GM12864 (cell line): Measurements from ENCODE around the gene SPTBN2.
A peak's percentile ranks its signal among the peaks of the same experiment; 100 is the strongest.

ENCODE experiments used
- DNase-seq: peaks from one replicate; pipeline ENCODE4 v3.0.0-alpha.2; 2011; ENCODE audit warnings: low read depth
- H3K4me3 ChIP-seq: 2 replicates; pipeline ENCODE4 v1.5.1; 2011; ENCODE audit warnings: mild to moderate bottlenecking, low read depth, low read length, control low read depth
- TF ChIP-seq, protein P1 (sequence below): IDR thresholded peaks from 2 replicates; pipeline ENCODE4 v1.5.1; 2011; ENCODE audit warnings: low read depth, mild to moderate bottlenecking, moderate library complexity, low read length, control low read depth, inconsistent platforms; ENCODE audit errors: missing control alignments

The SPTBN2 gene

DNA sequence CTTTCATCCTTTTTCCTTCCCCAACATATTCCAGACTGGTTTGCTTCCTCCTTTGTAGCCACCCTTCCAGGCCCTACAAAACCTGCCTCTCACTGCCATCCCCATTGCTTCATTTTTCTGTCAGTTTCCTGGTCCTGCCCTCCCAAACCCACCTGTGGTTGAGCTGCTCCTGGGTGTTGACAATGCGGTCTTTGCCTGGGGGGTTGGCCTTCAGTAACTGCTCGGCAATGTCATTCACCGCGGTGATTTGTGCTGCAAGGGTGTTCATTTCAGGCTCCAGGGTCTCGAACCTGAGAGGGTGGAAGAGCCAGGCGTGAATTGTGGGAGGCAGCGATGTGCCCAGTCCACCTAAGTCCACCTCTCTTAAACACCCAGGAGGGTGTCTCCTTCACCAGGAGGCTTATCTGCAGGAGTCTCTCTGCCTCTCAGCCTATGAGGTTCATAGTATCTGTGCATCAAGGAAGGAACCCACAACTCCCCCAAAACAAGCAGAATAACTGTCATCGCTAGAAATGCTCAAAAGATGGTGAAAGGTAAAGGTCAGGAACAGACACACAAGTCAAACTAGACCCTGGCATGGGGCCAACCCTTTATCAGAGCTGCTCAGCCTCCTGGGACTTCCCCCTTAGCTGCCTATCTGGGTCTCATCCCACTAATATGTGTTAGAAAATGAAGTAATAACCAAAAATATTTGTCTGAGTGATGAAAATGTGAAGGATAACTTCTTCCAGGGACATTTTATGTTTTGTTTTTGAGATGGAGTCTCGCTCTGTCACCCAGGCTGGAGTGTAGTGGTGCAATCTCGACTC, 27.4 kb downstream of the SPTBN2 start:
- DNase-seq = no peak
- no peak overlapping the region for H3K4me3 ChIP-seq
- TF ChIP-seq, protein P1, sequence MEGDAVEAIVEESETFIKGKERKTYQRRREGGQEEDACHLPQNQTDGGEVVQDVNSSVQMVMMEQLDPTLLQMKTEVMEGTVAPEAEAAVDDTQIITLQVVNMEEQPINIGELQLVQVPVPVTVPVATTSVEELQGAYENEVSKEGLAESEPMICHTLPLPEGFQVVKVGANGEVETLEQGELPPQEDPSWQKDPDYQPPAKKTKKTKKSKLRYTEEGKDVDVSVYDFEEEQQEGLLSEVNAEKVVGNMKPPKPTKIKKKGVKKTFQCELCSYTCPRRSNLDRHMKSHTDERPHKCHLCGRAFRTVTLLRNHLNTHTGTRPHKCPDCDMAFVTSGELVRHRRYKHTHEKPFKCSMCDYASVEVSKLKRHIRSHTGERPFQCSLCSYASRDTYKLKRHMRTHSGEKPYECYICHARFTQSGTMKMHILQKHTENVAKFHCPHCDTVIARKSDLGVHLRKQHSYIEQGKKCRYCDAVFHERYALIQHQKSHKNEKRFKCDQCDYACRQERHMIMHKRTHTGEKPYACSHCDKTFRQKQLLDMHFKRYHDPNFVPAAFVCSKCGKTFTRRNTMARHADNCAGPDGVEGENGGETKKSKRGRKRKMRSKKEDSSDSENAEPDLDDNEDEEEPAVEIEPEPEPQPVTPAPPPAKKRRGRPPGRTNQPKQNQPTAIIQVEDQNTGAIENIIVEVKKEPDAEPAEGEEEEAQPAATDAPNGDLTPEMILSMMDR = no peak

DNA sequence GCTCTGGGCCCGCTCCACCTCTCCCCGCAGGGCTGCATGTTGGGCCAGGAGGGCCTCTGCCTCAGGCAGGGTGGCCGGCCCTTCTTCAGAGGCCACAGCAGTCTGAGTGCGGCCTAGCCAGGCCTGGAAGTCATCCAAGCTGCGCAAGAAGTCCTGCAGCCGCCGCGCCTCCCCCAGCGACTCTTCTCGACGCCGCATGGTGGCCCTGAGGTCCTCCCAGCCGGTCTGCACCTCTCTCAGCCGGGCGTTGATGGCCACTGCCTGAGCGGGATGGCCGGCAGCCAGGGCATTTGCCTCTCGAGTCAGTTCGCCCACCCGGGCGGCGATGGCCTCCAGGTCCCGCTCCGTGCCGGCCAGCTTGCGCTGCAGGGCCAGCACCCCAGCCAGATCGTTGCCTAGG, 28.3 kb downstream of the SPTBN2 start:
- no peak for DNase-seq
- H3K4me3 ChIP-seq = no peak overlapping the region
- TF ChIP-seq, protein P1 = no peak

DNA sequence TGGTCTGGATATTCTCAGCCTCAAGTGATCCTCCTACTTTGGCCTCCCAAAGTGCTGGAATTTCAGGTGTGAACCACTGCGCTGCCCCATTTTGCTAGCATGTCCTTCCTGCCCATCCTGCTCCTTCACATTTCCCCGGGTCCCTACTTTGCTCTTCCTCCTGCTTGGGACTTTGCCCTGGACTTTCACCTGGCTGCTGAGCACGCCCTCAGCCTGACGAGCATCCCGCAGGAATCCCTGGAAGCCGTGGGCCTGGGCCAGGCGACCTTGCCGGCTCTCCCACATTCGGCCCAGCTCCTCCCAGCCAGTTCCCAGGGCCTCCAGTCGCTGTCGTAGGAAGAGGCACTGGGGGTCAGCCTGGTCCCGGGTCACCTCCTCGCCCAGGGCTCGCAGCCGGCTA, 28.7 kb downstream of the SPTBN2 start:
- TF ChIP-seq, protein P1 = no peak

DNA sequence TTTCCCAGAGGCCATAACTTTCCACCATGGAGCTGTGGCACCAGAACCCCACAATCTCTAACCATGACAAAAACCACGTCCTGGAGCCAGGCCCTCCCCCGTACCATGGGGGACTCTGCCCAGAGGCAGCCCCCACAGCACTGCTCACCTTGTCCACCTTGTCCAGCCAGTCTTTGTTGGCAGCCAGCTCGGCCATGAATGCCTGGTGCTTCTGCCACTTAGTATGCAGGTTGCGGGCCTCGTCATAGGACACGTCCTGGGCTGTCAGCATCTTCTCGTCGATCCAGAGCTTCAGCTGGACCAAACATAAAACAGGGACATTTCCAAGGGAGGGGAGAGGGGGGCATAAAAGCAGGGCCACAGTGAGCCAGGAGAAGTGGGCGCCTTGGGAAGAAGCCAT, 30.5 kb downstream of the SPTBN2 start:
- TF ChIP-seq, protein P1 = no peak
- no peak overlapping the region for H3K4me3 ChIP-seq
- DNase-seq = no peak

More for the DNA sequence above, 28.7 kb downstream of the SPTBN2 start:
- no peak overlapping the region for H3K4me3 ChIP-seq
- no peak for DNase-seq

DNA sequence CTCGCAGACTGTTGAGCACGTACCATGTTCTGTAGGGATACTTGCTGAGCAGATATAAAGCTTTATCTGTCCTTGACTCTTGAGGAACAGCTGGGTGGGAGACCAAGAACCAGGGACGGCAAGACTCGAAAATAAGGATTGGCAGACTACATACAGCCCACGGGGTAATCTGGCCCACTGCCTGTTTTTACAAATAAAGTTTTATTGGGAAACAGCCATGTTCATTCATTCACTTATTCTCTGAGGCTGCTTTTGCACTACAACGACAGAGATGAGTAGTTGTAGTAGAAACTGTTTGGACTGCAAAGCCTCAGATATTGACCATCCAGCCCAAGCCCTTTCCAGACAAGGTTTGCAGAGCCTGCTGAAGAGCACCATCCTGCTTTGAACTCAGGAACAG, 31.0 kb downstream of the SPTBN2 start:
- no peak for DNase-seq
- TF ChIP-seq, protein P1 = no peak
- H3K4me3 ChIP-seq = no peak overlapping the region

DNA sequence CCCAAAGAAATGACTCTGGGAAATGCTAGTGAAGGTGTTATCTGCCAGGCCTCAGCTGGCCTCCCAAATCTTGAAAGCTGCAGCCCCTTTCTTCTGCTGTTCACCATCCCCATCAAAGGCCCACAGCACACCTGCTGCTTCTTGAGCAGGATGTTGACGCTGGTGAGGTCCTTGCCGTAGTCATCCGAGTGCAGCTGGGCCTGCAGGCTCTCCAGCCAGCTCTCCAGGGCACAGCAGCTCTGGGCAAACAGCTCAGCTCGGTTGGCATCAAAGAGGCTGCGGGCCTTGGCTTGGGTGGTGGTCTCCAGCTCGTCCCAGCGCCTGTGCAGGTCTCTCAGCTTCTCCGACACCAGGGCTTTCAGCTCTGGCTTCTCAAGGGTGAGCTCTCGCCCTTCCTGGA, 32.9 kb downstream of the SPTBN2 start:
- DNase-seq = no peak
- TF ChIP-seq, protein P1 = no peak
- no peak overlapping the region for H3K4me3 ChIP-seq

DNA sequence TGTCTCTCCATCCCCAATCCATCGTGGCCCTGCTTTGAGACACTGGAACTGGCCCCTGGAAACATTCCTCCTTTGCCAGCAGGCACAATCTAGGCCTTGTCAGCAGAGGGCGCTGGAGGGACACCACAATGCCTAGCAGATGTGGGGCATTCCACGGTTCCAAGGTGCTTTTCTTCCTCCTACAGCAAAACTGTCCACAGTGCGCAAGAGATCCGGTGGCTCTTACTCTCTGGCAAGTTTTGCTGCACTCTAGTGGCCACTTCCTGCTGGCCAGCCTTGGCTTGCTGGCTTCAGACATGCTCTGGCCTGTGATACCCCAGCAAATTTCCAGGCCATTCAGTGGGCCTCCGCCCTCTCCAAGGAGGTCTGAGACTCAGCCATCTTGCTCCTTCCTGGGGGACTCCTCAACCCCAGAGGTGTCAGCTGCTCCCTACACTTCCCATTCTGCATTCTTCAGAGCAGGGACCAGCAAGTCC, 34.2 kb downstream of the SPTBN2 start:
- no peak overlapping the region for H3K4me3 ChIP-seq
- TF ChIP-seq, protein P1 = peak; percentile 94
- DNase-seq = peak; percentile 67
